GM06990 (cell line): ENCODE data around the gene IER5L.

ENCODE experiments used
- DNase-seq: peaks from one replicate; pipeline ENCODE4 v3.0.0-alpha.2; 2011; ENCODE audit not compliant: insufficient read length; ENCODE audit errors: extremely low read depth
- H3K27me3 ChIP-seq: replicated peaks from 2 replicates; pipeline ENCODE4 v1.6.0; 2011; ENCODE audit warnings: low read length; ENCODE audit not compliant: control insufficient read depth, insufficient read depth
- H3K36me3 ChIP-seq: 2 replicates; pipeline ENCODE4 v1.5.1; 2011; ENCODE audit warnings: low read length; ENCODE audit not compliant: control insufficient read depth, insufficient read depth
- H3K4me3 ChIP-seq: replicated peaks from 2 replicates; pipeline ENCODE4 v1.5.1; 2011; ENCODE audit warnings: low read depth, mild to moderate bottlenecking, control low read depth, low read length
- TF ChIP-seq, protein P1 (sequence below): IDR thresholded peaks from 2 replicates; pipeline ENCODE4 v1.5.1; 2011; ENCODE audit warnings: low read length, control low read depth, mild to moderate bottlenecking, inconsistent platforms; ENCODE audit not compliant: insufficient read depth, poor library complexity, severe bottlenecking

The IER5L gene

DNA sequence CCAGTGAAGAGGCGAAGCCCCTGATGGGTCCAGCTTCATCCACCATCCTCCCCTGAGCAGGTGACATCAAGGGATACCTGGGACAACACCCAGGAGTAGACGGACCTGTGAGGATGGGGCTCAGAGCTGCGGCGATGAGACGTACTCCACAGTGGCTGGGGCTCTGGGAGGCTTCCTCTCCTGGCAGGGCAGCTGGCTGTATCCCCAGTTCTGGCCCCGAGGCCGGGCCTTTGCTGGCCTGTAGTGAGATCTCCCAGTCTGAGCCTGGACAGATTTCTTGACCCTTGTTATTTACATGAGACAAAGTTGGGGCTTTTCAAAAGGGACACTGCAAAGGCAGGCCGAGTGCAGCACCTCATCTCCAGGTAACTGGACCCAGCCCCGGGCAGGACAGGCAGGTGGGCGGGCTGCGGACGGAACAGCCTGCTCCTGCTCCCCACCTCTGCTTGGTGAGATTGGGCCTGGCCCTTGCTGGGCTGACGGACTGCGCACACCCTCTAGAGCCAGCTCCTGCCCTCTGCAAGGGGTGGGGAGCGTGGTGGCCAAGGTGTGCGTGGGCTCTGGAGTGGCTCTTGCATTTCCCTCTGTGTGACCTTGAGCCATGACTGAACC is 23.1 kb downstream of the IER5L start:
- H3K36me3 ChIP-seq, result no peaks in the 10 kb centered on the region; the same call in 1 of the 2 replicates
- no peak for DNase-seq
- TF ChIP-seq, protein P1, sequence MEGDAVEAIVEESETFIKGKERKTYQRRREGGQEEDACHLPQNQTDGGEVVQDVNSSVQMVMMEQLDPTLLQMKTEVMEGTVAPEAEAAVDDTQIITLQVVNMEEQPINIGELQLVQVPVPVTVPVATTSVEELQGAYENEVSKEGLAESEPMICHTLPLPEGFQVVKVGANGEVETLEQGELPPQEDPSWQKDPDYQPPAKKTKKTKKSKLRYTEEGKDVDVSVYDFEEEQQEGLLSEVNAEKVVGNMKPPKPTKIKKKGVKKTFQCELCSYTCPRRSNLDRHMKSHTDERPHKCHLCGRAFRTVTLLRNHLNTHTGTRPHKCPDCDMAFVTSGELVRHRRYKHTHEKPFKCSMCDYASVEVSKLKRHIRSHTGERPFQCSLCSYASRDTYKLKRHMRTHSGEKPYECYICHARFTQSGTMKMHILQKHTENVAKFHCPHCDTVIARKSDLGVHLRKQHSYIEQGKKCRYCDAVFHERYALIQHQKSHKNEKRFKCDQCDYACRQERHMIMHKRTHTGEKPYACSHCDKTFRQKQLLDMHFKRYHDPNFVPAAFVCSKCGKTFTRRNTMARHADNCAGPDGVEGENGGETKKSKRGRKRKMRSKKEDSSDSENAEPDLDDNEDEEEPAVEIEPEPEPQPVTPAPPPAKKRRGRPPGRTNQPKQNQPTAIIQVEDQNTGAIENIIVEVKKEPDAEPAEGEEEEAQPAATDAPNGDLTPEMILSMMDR, result no peak
- no peaks in the 10 kb centered on the region for H3K27me3 ChIP-seq
- no peak overlapping the region for H3K4me3 ChIP-seq

DNA sequence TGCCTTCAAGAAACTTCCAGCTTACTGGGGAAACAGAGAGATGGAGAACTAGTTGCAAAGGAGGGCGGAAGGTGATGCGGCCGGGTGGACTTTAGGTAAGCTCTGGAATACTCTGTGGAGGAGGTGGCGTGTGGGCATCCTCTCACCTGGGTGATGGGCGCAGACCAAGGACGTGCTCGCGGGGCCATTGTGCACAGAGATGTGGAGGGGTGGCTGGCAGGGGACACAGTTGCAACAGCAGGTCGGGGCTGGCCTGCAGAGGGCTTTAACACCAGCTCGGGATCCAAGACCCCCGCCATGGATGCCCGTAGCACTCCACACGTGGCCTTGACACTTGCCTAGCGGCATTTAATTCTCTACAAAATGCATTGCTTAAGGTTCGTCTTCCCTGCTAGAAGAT is 26.6 kb downstream of the IER5L start:
- TF ChIP-seq, protein P1, result no peak
- no peaks in the 10 kb centered on the region for H3K27me3 ChIP-seq
- H3K36me3 ChIP-seq, result peaks cover 2% of the 10 kb centered on the region
- no peak for DNase-seq
- H3K4me3 ChIP-seq, result no peak overlapping the region

DNA sequence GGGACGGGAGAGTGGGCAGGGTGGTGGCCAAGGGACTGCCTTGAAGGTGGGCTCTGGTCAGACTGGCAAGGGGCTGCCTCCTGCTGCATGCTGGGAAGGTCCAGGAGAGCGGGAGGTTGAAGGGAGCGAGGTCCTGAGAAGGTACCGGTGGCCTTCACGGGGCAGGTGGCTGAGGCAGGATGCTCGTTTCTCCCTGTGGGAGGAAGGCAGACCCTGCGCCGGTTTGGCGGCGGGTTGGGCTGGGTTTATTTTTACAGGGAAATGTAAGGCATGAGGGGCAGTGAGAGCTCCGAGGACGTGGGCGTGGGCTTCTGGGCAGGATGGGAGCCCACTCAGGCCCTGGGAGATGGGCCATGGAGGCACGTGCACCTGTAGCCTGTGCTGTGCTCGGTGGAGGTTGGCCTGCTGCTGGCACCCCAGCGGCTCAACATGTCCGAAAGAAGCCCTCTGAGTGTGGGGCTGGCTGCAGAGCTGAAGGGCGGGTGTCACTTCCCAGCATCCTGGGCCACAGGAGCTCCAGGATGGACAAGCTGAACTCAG is 27.3 kb downstream of the IER5L start:
- DNase-seq, result no peak
- Histone ChIP-seq H3K27me3 (no peaks in the 10 kb centered on the region), H3K4me3 (no peak overlapping the region), H3K36me3 (peaks cover 2% of the 10 kb centered on the region)
- TF ChIP-seq, protein P1, result no peak

DNA sequence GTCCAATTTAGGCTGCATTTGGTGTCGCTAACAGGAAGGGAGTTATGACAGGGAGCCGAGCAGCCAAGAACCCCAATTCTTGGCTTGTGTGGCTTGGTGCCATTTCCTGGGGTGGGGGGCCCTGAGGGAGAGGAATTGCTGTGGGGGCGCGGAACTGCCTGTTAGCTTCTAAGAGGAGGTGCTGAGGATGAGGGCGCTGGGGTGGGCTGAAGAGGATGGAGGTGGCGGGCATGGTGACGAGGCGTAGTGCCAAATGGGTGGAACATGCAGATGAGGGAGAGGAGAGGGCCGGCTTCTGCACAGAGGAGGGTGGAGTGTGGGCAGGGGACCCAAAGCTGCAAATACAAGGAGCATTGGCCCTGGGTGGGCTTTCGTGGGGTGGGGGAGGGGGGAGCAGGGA is 27.9 kb downstream of the IER5L start:
- TF ChIP-seq, protein P1, result no peak
- Histone ChIP-seq H3K27me3 (no peaks in the 10 kb centered on the region), H3K4me3 (no peak overlapping the region), H3K36me3 (peaks cover 4% of the 10 kb centered on the region)
- DNase-seq, result no peak

DNA sequence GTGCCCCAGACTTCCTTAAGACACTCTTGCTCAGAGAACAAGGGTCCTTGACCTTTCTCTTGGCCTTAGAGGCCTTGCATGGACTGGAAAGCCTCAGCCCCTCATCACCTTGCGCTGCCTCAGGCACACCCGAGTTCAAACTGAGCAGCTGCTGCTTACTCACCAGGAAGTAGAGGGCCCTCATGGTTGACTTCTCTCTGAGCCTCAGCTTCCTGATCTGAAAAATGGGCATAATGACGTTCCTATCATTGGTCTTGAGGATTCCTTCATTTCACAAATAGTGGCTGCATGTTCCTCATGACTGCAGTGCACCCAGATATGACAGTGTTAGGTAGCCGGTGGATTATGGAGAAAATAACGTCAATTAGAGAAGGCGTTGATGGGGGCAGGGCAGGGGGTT is 28.6 kb downstream of the IER5L start:
- Histone ChIP-seq H3K27me3 (no peaks in the 10 kb centered on the region), H3K4me3 (no peak overlapping the region), H3K36me3 (peaks cover 4% of the 10 kb centered on the region)
- no peak for DNase-seq
- TF ChIP-seq, protein P1, result no peak
